ENCODE measurements around the gene CELF1.

The CELF1 gene

DNA sequence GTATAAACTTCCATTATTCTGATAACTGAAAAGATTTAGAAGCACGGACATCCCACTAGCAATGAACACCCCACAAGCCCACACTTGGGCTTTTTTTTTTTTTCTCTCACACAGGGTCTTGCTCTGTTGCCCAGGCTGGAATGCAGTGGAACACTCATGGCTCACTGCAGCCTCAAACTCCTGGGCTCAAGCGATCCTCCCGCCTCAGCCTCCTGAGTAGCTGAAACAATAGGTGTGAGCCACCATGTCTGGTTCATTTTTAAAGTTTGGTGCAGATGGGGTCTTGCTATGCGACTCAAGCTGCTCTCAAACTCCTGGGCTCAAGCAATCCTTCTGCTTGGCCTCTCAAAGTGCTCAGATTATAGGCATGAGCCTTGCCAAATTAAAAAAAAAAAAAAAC, 107.1 kb downstream of the CELF1 start:
- H3K36me3 ChIP-seq (ENCODE audit: insufficient read depth, insufficient read length, low read length): no peaks in the 10 kb centered on the region
- TF ChIP-seq ZNF274 (IDR thresholded peaks at IDR 0.05; ENCODE audit: low read depth, low read length): no peak
- no peak overlapping the region for H3K4me3 ChIP-seq (ENCODE audit: insufficient read length, low read depth)
- peaks cover 12% of the 10 kb centered on the region for H3K4me1 ChIP-seq (ENCODE audit: insufficient read depth, insufficient read length)
- H3K9ac ChIP-seq (ENCODE audit: insufficient read length, low read depth): no peak overlapping the region
- no peak for DNase-seq (ENCODE audit: low read depth, low spot score)
- no peaks in the 10 kb centered on the region for H3K9me3 ChIP-seq (ENCODE audit: insufficient read depth, low read length)
- H3K27me3 ChIP-seq (ENCODE audit: insufficient read depth, insufficient read length): no peaks in the 10 kb centered on the region

DNA sequence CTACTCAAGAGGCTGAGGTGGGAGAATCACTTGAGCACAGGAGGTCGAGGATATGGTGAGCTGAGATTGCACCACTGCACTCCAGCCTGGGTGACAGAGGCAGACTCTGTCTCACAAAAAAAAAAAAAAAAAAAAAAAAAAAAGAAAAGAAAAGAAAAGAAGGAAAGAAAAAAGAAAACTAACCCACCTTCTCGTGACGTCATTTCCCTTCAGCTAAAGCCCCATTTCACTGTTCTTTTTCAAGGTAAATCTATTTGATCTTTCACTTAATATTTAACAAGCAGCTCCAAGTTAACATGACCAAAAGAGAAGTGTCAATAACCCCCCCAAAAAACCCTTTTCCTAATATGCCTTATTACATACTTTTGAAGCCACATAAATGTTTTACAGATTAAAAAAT, 109.1 kb downstream of the CELF1 start:
- no peak overlapping the region for H3K4me3 ChIP-seq (ENCODE audit: insufficient read length, low read depth)
- no peak overlapping the region for H3K9ac ChIP-seq (ENCODE audit: insufficient read length, low read depth)
- H3K4me1 ChIP-seq (ENCODE audit: insufficient read depth, insufficient read length): peaks cover 5% of the 10 kb centered on the region
- no peaks in the 10 kb centered on the region for H3K9me3 ChIP-seq (ENCODE audit: insufficient read depth, low read length)
- TF ChIP-seq ZNF274 (IDR thresholded peaks at IDR 0.05; ENCODE audit: low read depth, low read length): no peak
- TF ChIP-seq SUZ12 (IDR thresholded peaks at IDR 0.05; ENCODE audit: extremely low read depth, insufficient read depth, insufficient read length): no peak
- TF ChIP-seq YY1 (IDR thresholded peaks at IDR 0.05; ENCODE audit: insufficient read depth, insufficient read length): no peak
- DNase-seq (ENCODE audit: low read depth, low spot score): no peak
- no peaks in the 10 kb centered on the region for H3K36me3 ChIP-seq (ENCODE audit: insufficient read depth, insufficient read length, low read length)
- H3K27me3 ChIP-seq (ENCODE audit: insufficient read depth, insufficient read length): no peaks in the 10 kb centered on the region

DNA sequence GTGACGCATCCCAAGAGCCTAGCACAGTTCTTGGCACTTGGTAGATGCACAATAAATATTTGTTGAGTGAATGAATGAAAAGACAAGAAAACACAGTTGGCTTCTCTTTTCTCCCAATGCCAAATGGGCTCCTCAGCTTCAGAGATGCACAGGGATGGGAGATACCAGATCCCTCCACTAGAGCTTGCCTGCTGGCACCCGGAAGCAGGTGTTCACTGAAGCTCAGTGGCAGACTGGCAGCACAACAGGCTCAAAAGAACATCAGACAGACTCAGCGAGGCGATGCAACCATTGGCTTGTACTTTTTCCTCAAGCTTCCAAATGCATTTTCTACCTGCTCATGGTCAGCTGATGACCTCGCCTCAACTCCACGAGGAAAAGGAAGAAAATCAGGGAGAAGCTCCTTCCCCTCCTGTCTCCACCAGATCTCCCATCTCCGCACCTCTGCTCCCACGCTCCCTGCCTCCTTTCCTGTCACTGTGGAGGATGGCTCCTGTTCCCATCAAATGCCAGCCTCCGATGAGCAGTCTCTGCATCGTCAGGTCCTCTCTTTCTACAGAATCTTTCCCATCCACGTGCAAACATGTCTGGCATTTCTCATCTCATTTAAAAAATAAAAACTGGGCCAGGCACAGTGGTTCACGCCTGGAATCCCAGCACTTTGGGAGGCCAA, 109.8 kb downstream of the CELF1 start:
- DNase-seq (ENCODE audit: low read depth, low spot score): no peak
- no peaks in the 10 kb centered on the region for H3K9me3 ChIP-seq (ENCODE audit: insufficient read depth, low read length)
- no peaks in the 10 kb centered on the region for H3K36me3 ChIP-seq (ENCODE audit: insufficient read depth, insufficient read length, low read length)
- no peak overlapping the region for H3K9ac ChIP-seq (ENCODE audit: insufficient read length, low read depth)
- no peak for TF ChIP-seq SUZ12 (IDR thresholded peaks at IDR 0.05; ENCODE audit: extremely low read depth, insufficient read depth, insufficient read length)
- TF ChIP-seq YY1 (IDR thresholded peaks at IDR 0.05; ENCODE audit: insufficient read depth, insufficient read length): no peak
- no peak for TF ChIP-seq ZNF274 (IDR thresholded peaks at IDR 0.05; ENCODE audit: low read depth, low read length)
- peaks cover 3% of the 10 kb centered on the region for H3K4me1 ChIP-seq (ENCODE audit: insufficient read depth, insufficient read length)
- H3K27me3 ChIP-seq (ENCODE audit: insufficient read depth, insufficient read length): no peaks in the 10 kb centered on the region
- H3K4me3 ChIP-seq (ENCODE audit: insufficient read length, low read depth): no peak overlapping the region

DNA sequence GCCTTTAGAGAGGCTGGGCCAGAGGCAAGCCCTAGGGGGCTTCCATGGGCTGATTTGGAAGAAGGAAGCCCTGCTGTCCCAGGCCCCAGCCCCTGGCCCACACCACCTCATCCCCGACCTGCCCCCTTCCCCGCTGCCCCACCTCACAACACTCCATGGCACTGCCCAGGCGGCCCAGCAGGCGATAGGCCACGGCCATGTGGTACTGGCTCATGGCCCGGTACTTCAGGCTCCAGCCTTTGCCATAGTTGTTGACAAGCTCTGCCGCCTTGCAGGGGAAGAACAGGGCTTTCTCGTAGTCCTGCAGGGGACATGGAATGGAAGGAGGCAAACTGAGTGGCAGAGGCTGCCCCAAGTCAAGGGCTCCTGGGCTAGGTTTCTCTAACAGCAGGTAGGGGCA, 110.4 kb downstream of the CELF1 start:
- no peaks in the 10 kb centered on the region for H3K9me3 ChIP-seq (ENCODE audit: insufficient read depth, low read length)

DNA sequence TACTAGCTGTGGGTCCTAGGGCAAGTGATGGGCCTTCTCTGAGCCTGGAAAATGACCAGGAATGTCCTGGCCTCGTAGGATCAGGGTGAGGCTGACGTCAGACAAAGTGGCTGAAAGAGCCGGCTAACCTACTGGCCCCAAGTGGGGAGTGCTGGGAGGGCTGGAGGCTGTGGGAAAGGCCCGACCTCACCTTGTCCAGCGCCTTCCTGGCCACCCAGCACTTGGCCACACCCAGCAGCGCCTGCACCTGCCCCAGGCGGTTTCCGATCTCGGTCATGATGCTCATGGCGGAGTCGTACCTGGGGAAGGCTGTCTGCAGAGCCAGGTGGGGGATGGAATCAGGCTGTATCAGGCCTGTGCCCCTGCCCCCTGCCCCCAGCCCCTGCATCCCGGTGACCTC, 111.5 kb downstream of the CELF1 start:
- TF ChIP-seq SUZ12 (IDR thresholded peaks at IDR 0.05; ENCODE audit: extremely low read depth, insufficient read depth, insufficient read length) (no peak), ZNF274 (IDR thresholded peaks at IDR 0.05; ENCODE audit: low read depth, low read length) (no peak), YY1 (IDR thresholded peaks at IDR 0.05; ENCODE audit: insufficient read depth, insufficient read length) (no peak)
- no peaks in the 10 kb centered on the region for H3K36me3 ChIP-seq (ENCODE audit: insufficient read depth, insufficient read length, low read length)
- peaks cover 3% of the 10 kb centered on the region for H3K4me1 ChIP-seq (ENCODE audit: insufficient read depth, insufficient read length)
- H3K27me3 ChIP-seq (ENCODE audit: insufficient read depth, insufficient read length): no peaks in the 10 kb centered on the region
- DNase-seq (ENCODE audit: low read depth, low spot score): no peak
- H3K9ac ChIP-seq (ENCODE audit: insufficient read length, low read depth): no peak overlapping the region
- no peaks in the 10 kb centered on the region for H3K9me3 ChIP-seq (ENCODE audit: insufficient read depth, low read length)
- H3K4me3 ChIP-seq (ENCODE audit: insufficient read length, low read depth): no peak overlapping the region

More for the DNA sequence above, 110.4 kb downstream of the CELF1 start:
- Histone ChIP-seq H3K4me3 (ENCODE audit: insufficient read length, low read depth) (no peak overlapping the region), H3K36me3 (ENCODE audit: insufficient read depth, insufficient read length, low read length) (no peaks in the 10 kb centered on the region), H3K9ac (ENCODE audit: insufficient read length, low read depth) (no peak overlapping the region), H3K27me3 (ENCODE audit: insufficient read depth, insufficient read length) (no peaks in the 10 kb centered on the region), H3K4me1 (ENCODE audit: insufficient read depth, insufficient read length) (peaks cover 3% of the 10 kb centered on the region)
- TF ChIP-seq YY1 (IDR thresholded peaks at IDR 0.05; ENCODE audit: insufficient read depth, insufficient read length): no peak
- no peak for TF ChIP-seq SUZ12 (IDR thresholded peaks at IDR 0.05; ENCODE audit: extremely low read depth, insufficient read depth, insufficient read length)
- no peak for TF ChIP-seq ZNF274 (IDR thresholded peaks at IDR 0.05; ENCODE audit: low read depth, low read length)
- no peak for DNase-seq (ENCODE audit: low read depth, low spot score)

DNA sequence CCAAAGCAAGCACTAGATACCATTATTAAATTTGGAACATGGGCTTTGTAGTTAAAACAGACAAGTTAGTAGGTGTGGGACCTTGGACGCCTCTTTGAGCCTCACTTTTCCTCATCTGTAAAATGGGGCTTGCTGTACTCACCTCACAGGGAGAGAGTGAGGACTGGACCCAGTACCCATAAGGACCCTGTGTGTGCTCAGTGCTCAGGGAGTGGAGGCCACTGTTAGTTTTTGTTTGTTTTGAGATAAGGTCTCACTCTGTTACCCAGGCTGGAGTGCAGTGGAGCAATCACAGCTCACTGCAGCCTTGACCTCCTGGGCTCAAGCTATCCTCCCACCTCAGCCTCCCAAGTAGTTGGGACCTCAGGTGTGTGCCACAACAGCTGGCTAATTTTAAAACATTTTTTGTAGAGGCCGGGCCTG, 112.9 kb downstream of the CELF1 start:
- H3K36me3 ChIP-seq (ENCODE audit: insufficient read depth, insufficient read length, low read length): no peaks in the 10 kb centered on the region
- H3K27me3 ChIP-seq (ENCODE audit: insufficient read depth, insufficient read length): no peaks in the 10 kb centered on the region
- no peak overlapping the region for H3K4me3 ChIP-seq (ENCODE audit: insufficient read length, low read depth)
- no peaks in the 10 kb centered on the region for H3K9me3 ChIP-seq (ENCODE audit: insufficient read depth, low read length)
- peaks cover 3% of the 10 kb centered on the region for H3K4me1 ChIP-seq (ENCODE audit: insufficient read depth, insufficient read length)
- no peak for DNase-seq (ENCODE audit: low read depth, low spot score)
- TF ChIP-seq YY1 (IDR thresholded peaks at IDR 0.05; ENCODE audit: insufficient read depth, insufficient read length): no peak
- no peak for TF ChIP-seq ZNF274 (IDR thresholded peaks at IDR 0.05; ENCODE audit: low read depth, low read length)
- TF ChIP-seq SUZ12 (IDR thresholded peaks at IDR 0.05; ENCODE audit: extremely low read depth, insufficient read depth, insufficient read length): no peak
- H3K9ac ChIP-seq (ENCODE audit: insufficient read length, low read depth): no peak overlapping the region

DNA sequence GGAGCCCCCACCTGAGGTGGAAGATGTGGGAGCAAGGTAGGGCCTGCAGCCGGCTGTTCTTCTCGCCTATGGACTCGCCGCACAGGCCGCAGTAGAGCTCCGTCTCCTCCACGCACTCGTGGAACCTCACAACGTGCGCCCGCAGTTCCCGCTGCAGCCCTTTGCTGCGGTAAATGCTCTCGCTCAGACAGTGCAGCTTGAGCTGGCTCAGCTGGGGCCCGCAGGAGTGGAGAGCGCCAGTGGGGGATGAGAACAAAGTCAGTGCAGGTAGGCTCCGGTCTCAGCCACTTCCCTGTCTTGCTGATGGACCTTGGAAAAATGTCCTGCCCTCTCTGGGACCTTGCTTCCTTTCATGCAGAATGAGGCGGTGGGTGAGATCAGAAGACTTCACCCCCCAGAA, 114.2 kb downstream of the CELF1 start:
- no peaks in the 10 kb centered on the region for H3K27me3 ChIP-seq (ENCODE audit: insufficient read depth, insufficient read length)
- H3K4me3 ChIP-seq (ENCODE audit: insufficient read length, low read depth): no peak overlapping the region
- H3K9ac ChIP-seq (ENCODE audit: insufficient read length, low read depth): no peak overlapping the region
- TF ChIP-seq SUZ12 (IDR thresholded peaks at IDR 0.05; ENCODE audit: extremely low read depth, insufficient read depth, insufficient read length) (no peak), YY1 (IDR thresholded peaks at IDR 0.05; ENCODE audit: insufficient read depth, insufficient read length) (no peak), ZNF274 (IDR thresholded peaks at IDR 0.05; ENCODE audit: low read depth, low read length) (no peak)
- no peaks in the 10 kb centered on the region for H3K9me3 ChIP-seq (ENCODE audit: insufficient read depth, low read length)
- peaks cover 3% of the 10 kb centered on the region for H3K4me1 ChIP-seq (ENCODE audit: insufficient read depth, insufficient read length)
- H3K36me3 ChIP-seq (ENCODE audit: insufficient read depth, insufficient read length, low read length): no peaks in the 10 kb centered on the region
- no peak for DNase-seq (ENCODE audit: low read depth, low spot score)

Measured in NT2/D1 (cell line).